ENCODE results near the gene FAM50B. TPM values are rescaled to one million over a fixed set of nuclear protein-coding genes. Genes with fewer than 3 reads are reported as not detected.

The FAM50B gene
- total RNA-seq, 1 experiment from 2014 or later: 14.3 TPM

GRCh38 chr6:3865463-3865862, 16.3 kb downstream of the FAM50B start:
- no peaks in the 10 kb centered on the region for H3K27me3 ChIP-seq (ENCODE audit: insufficient read depth, low read depth)
- CTCF ChIA-PET: no interaction called here
- H3K4me3 ChIP-seq: no peak overlapping the region
- POLR2A ChIA-PET (ENCODE audit: unreplicated experiment): no interaction called here
- no peaks in the 10 kb centered on the region for H3K4me1 ChIP-seq (replicated peaks; ENCODE audit: insufficient read depth)
- no peak overlapping the region for H2AFZ ChIP-seq
- intact Hi-C loops (cut with micrococcal nuclease; ENCODE audit: unreplicated experiment): no loop called here
- H3K9me2 ChIP-seq (ENCODE audit: insufficient read depth): no peaks in the 10 kb centered on the region
- no peak overlapping the region for H3K4me2 ChIP-seq
- DNase-seq: no peak
- BruUV-seq (replicated peaks): no TSS peak
- no peaks in the 10 kb centered on the region for H3K36me3 ChIP-seq (ENCODE audit: low read depth)
- no peaks in the 10 kb centered on the region for H4K20me1 ChIP-seq (ENCODE audit: insufficient read depth)
- TF ChIP-seq CTCF (conservative IDR thresholded peaks at IDR 0.05) (no peak), EZH2 (IDR thresholded peaks at IDR 0.05; ENCODE audit: low read depth) (no peak)
- H3K27ac ChIP-seq: no peak overlapping the region
- no peaks in the 10 kb centered on the region for H3F3A ChIP-seq (ENCODE audit: insufficient read depth, low read depth)
- no peaks in the 10 kb centered on the region for H3K9me3 ChIP-seq (ENCODE audit: insufficient read depth, low read depth)
- no peaks in the 10 kb centered on the region for H3K79me2 ChIP-seq (ENCODE audit: low read depth)

GRCh38 chr6:3867641-3868502, 18.7 kb downstream of the FAM50B start:
- Histone ChIP-seq H3K4me2 (no peak overlapping the region), H2AFZ (no peak overlapping the region), H4K20me1 (ENCODE audit: insufficient read depth) (no peaks in the 10 kb centered on the region), H3K4me3 (no peak overlapping the region), H3K36me3 (ENCODE audit: low read depth) (no peaks in the 10 kb centered on the region), H3F3A (ENCODE audit: insufficient read depth, low read depth) (no peaks in the 10 kb centered on the region), H3K9me3 (ENCODE audit: insufficient read depth, low read depth) (no peaks in the 10 kb centered on the region), H3K4me1 (replicated peaks; ENCODE audit: insufficient read depth) (no peaks in the 10 kb centered on the region), H3K27me3 (ENCODE audit: insufficient read depth, low read depth) (no peaks in the 10 kb centered on the region), H3K79me2 (ENCODE audit: low read depth) (no peaks in the 10 kb centered on the region), H3K9me2 (ENCODE audit: insufficient read depth) (no peaks in the 10 kb centered on the region), H3K27ac (no peak overlapping the region)
- intact Hi-C loops (cut with micrococcal nuclease; ENCODE audit: unreplicated experiment): no loop called here
- BruUV-seq (replicated peaks): no TSS peak
- no peak for TF ChIP-seq EZH2 (IDR thresholded peaks at IDR 0.05; ENCODE audit: low read depth)
- TF ChIP-seq CTCF (conservative IDR thresholded peaks at IDR 0.05): no peak
- ChIA-PET POLR2A (ENCODE audit: unreplicated experiment) (no interaction called here), CTCF (no interaction called here)
- DNase-seq: no peak

GRCh38 chr6:3868544-3868943, 19.4 kb downstream of the FAM50B start:
- Histone ChIP-seq H3K27ac (no peak overlapping the region), H2AFZ (no peak overlapping the region)
- CTCF ChIA-PET: no interaction called here

More at GRCh38 chr6:3868544-3868943, 19.4 kb downstream of the FAM50B start:
- no peaks in the 10 kb centered on the region for H3F3A ChIP-seq (ENCODE audit: insufficient read depth, low read depth)
- DNase-seq: no peak
- H3K79me2 ChIP-seq (ENCODE audit: low read depth): no peaks in the 10 kb centered on the region
- H3K9me2 ChIP-seq (ENCODE audit: insufficient read depth): no peaks in the 10 kb centered on the region
- no peaks in the 10 kb centered on the region for H3K4me1 ChIP-seq (replicated peaks; ENCODE audit: insufficient read depth)
- no peak overlapping the region for H3K4me3 ChIP-seq
- intact Hi-C loops (cut with micrococcal nuclease; ENCODE audit: unreplicated experiment): no loop called here
- TF ChIP-seq EZH2 (IDR thresholded peaks at IDR 0.05; ENCODE audit: low read depth): no peak
- no peak for TF ChIP-seq CTCF (conservative IDR thresholded peaks at IDR 0.05)
- H3K9me3 ChIP-seq (ENCODE audit: insufficient read depth, low read depth): no peaks in the 10 kb centered on the region
- no peaks in the 10 kb centered on the region for H3K36me3 ChIP-seq (ENCODE audit: low read depth)
- H4K20me1 ChIP-seq (ENCODE audit: insufficient read depth): no peaks in the 10 kb centered on the region
- H3K4me2 ChIP-seq: no peak overlapping the region
- POLR2A ChIA-PET (ENCODE audit: unreplicated experiment): no interaction called here
- H3K27me3 ChIP-seq (ENCODE audit: insufficient read depth, low read depth): no peaks in the 10 kb centered on the region
- BruUV-seq (replicated peaks): no TSS peak

Data from PC-9 (cell line).